Skeletal muscle satellite cell (primary cell): Measurements from ENCODE around the gene CDC37L1.

Experiments
- H3K27me3 ChIP-seq: 2 replicates; pipeline ENCODE4 v1.7.0; 2013; ENCODE audit warnings: low read length; ENCODE audit not compliant: control insufficient read depth, insufficient read depth
- H3K36me3 ChIP-seq: 2 replicates; pipeline ENCODE4 v1.7.0; 2013; ENCODE audit warnings: mild to moderate bottlenecking, control low read depth, low read length; ENCODE audit not compliant: insufficient read depth
- H3K4me1 ChIP-seq: 2 replicates; pipeline ENCODE4 v1.7.0; 2013; ENCODE audit warnings: low read length; ENCODE audit not compliant: control insufficient read depth, insufficient read depth
- H3K4me2 ChIP-seq: 2 replicates; pipeline ENCODE4 v1.7.0; 2013; ENCODE audit warnings: mild to moderate bottlenecking, low read length
- H3K4me3 ChIP-seq: 2 replicates; pipeline ENCODE4 v1.7.0; 2013; ENCODE audit warnings: low read length
- H3K9ac ChIP-seq: 2 replicates; pipeline ENCODE4 v1.7.0; 2013; ENCODE audit warnings: mild to moderate bottlenecking, low read depth, low read length, moderate library complexity
- H3K9me3 ChIP-seq: replicated peaks from 2 replicates; pipeline ENCODE4 v1.7.0; 2013; ENCODE audit warnings: mild to moderate bottlenecking, control low read depth, low read length

CDC37L1 gene

GRCh38 chr9:4670591-4670990, 8.8 kb upstream of the CDC37L1 start:
- peaks cover 19% of the 10 kb centered on the region for H3K4me1 ChIP-seq
- H3K27me3 ChIP-seq, result no peaks in the 10 kb centered on the region
- H3K36me3 ChIP-seq, result no peaks in the 10 kb centered on the region
- H3K4me2 ChIP-seq, result no peak overlapping the region
- H3K4me3 ChIP-seq, result no peak overlapping the region
- H3K9me3 ChIP-seq, result no peaks in the 10 kb centered on the region
- no peak overlapping the region for H3K9ac ChIP-seq

DNA sequence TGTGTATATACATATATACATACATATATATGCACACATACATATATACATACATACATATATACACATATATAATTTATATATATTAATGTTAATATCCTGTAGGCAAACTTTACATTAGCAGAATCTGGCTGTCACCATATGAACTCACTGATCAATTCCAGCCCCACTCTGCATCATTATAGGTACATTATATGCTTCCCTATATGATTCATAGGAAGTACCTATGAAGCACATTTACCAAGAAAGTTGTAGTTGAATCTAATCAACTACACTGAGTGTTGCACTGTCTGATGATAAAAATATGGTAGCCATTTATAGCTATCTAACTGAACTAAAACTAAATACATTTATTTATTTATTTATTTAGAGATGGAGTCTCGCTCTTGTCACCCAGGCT, 7.6 kb upstream of the CDC37L1 start:
- H3K27me3 ChIP-seq, result no peaks in the 10 kb centered on the region
- no peaks in the 10 kb centered on the region for H3K9me3 ChIP-seq
- H3K4me1 ChIP-seq, result peaks cover 8% of the 10 kb centered on the region
- no peak overlapping the region for H3K9ac ChIP-seq
- no peaks in the 10 kb centered on the region for H3K36me3 ChIP-seq
- no peak overlapping the region for H3K4me2 ChIP-seq
- no peak overlapping the region for H3K4me3 ChIP-seq

DNA sequence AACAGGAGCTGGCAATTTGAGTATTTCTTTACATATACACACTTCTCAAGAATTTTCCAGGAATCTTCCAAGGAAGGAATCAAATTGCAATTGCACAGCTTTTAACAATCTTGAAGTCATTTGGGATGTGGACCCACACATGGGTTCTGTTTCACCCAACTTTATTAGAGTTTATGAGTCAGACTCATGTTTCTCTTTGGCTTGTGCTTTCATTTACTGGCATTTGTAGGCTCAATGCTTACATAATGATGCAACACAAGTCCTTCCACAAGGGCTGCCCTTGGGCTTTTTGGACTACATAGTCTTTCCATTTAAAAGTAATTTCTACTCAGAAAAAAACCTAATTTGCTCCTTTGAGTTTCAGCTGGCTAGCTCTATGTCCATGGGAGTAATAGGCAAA, 4.6 kb upstream of the CDC37L1 start:
- Histone ChIP-seq H3K4me2 (no peak overlapping the region), H3K9ac (no peak overlapping the region), H3K36me3 (no peaks in the 10 kb centered on the region), H3K4me1 (peaks cover 14% of the 10 kb centered on the region), H3K9me3 (no peaks in the 10 kb centered on the region), H3K4me3 (no peak overlapping the region), H3K27me3 (no peaks in the 10 kb centered on the region)

GRCh38 chr9:4677392-4677791, 2.0 kb upstream of the CDC37L1 start:
- Histone ChIP-seq H3K4me2 (no peak overlapping the region), H3K9ac (no peak overlapping the region), H3K4me3 (no peak overlapping the region), H3K27me3 (no peaks in the 10 kb centered on the region), H3K4me1 (peaks cover 24% of the 10 kb centered on the region), H3K36me3 (no peaks in the 10 kb centered on the region), H3K9me3 (no peaks in the 10 kb centered on the region)

DNA sequence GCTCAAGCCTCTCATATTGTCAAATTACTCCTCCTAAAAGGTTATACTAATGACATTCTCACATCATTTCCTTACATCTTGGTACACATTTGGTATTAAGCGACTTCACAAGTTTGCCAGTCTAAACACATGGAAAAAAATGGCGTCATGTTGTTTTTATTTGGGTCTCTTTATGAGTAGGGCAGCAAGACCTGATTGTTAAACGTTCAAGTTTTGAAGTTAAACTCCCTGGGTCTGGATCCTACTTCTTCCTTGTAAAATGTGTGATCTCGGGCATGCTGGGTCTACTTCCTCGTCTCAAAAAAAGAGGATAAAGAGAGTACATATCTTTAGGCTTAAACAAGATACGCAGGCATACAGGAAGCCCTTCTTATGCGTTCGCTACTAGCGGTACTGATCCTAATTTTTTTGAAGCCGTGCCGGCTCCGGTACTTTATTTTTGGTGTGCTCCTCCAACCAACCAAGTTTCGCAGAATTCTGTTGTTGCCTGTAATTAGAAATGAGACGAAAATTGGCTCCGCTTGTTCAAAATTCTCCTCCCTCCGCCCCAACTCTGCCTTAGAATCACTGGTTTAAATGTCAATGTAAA, 596 bp upstream of the CDC37L1 start:
- Histone ChIP-seq H3K4me3 (peak overlapping the region; percentile 96), H3K4me1 (peaks cover 24% of the 10 kb centered on the region), H3K9me3 (no peaks in the 10 kb centered on the region), H3K36me3 (no peaks in the 10 kb centered on the region), H3K4me2 (peak overlapping the region; percentile 84), H3K9ac (peak overlapping the region; percentile 86), H3K27me3 (no peaks in the 10 kb centered on the region)

GRCh38 chr9:4680173-4680525, 780 bp downstream of the CDC37L1 start:
- Histone ChIP-seq H3K4me3 (peak overlapping the region; percentile 96), H3K27me3 (no peaks in the 10 kb centered on the region), H3K9ac (peak overlapping the region; percentile 86), H3K9me3 (no peaks in the 10 kb centered on the region), H3K36me3 (no peaks in the 10 kb centered on the region), H3K4me1 (peaks cover 17% of the 10 kb centered on the region), H3K4me2 (peak overlapping the region; percentile 84)

GRCh38 chr9:4680750-4681149, 1.4 kb downstream of the CDC37L1 start:
- H3K9ac ChIP-seq, result peak overlapping the region; percentile 86
- no peaks in the 10 kb centered on the region for H3K27me3 ChIP-seq
- H3K4me1 ChIP-seq, result peaks cover 16% of the 10 kb centered on the region
- H3K4me3 ChIP-seq, result peak overlapping the region; percentile 96
- H3K9me3 ChIP-seq, result no peaks in the 10 kb centered on the region
- H3K4me2 ChIP-seq, result peak overlapping the region; percentile 84
- peaks cover 5% of the 10 kb centered on the region for H3K36me3 ChIP-seq

- no peaks in the 10 kb centered on the region for H3K9me3 ChIP-seq
- H3K4me1 ChIP-seq, result peaks cover 26% of the 10 kb centered on the region
- H3K9ac ChIP-seq, result no peak overlapping the region
- H3K36me3 ChIP-seq, result peaks cover 12% of the 10 kb centered on the region
- H3K4me3 ChIP-seq, result no peak overlapping the region
- no peaks in the 10 kb centered on the region for H3K27me3 ChIP-seq
- H3K4me2 ChIP-seq, result no peak overlapping the region
These were observed 5.5 kb downstream of the CDC37L1 start for GRCh38 chr9:4684820-4685219.

GRCh38 chr9:4686112-4686511, 6.7 kb downstream of the CDC37L1 start:
- H3K9ac ChIP-seq, result no peak overlapping the region
- peaks cover 23% of the 10 kb centered on the region for H3K36me3 ChIP-seq
- no peak overlapping the region for H3K4me3 ChIP-seq
- no peaks in the 10 kb centered on the region for H3K9me3 ChIP-seq
- H3K4me2 ChIP-seq, result no peak overlapping the region
- peaks cover 21% of the 10 kb centered on the region for H3K4me1 ChIP-seq
- no peaks in the 10 kb centered on the region for H3K27me3 ChIP-seq

DNA sequence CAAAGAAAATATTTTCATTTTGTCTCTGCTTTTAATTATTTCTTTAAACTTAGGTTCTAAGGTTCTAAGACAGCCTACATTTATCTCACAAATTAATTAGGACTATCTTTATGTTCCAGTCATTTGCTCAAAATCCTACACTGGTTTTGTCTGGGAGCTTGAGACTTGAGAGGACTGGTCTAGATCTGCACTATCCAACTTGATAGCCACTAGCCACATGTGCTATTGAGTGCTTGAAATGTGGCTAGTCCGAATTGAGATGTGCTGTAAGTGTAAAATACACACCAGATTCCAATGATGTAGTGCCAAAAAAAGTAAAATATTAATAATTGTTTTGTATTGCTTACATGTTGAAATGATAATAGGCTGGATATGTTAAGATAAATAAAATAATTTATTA, 7.2 kb downstream of the CDC37L1 start:
- Histone ChIP-seq H3K36me3 (peaks cover 25% of the 10 kb centered on the region), H3K9ac (no peak overlapping the region), H3K9me3 (no peaks in the 10 kb centered on the region), H3K4me1 (peaks cover 21% of the 10 kb centered on the region), H3K4me3 (no peak overlapping the region), H3K4me2 (no peak overlapping the region), H3K27me3 (no peaks in the 10 kb centered on the region)

- Histone ChIP-seq H3K4me2 (no peak overlapping the region), H3K9me3 (no peaks in the 10 kb centered on the region), H3K4me1 (peaks cover 30% of the 10 kb centered on the region), H3K36me3 (peaks cover 32% of the 10 kb centered on the region), H3K4me3 (no peak overlapping the region), H3K27me3 (no peaks in the 10 kb centered on the region), H3K9ac (no peak overlapping the region)
These were observed 9.7 kb downstream of the CDC37L1 start for GRCh38 chr9:4689021-4689420.

DNA sequence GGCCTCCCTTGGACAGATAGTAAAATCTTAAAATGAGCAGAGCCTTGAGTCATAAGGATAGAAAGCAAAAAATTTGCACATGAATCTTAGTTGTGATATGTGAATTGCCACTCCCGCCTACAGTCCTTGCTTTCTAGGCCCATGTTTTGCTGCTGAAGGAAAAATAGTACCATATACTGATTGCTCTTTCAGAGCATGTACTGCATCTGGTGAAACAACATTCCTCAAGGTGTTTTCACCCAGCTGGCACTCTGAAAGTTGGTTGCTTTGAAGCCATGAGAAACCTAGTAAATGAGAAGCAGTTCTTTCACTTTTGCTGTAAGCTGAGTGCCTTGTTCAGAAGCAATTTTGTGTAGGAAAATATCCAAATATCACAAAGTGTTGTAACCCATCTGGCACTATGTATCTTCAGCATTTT, 10.3 kb downstream of the CDC37L1 start:
- no peaks in the 10 kb centered on the region for H3K27me3 ChIP-seq
- peaks cover 36% of the 10 kb centered on the region for H3K36me3 ChIP-seq
- peaks cover 30% of the 10 kb centered on the region for H3K4me1 ChIP-seq

More for the DNA sequence above, 10.3 kb downstream of the CDC37L1 start:
- no peak overlapping the region for H3K4me3 ChIP-seq
- H3K9me3 ChIP-seq, result no peaks in the 10 kb centered on the region
- H3K4me2 ChIP-seq, result no peak overlapping the region
- H3K9ac ChIP-seq, result no peak overlapping the region
